Uterus (tissue), 4 donors: ENCODE results near the gene RIPK4. TPM values are rescaled to one million over a fixed set of nuclear protein-coding genes. Genes with fewer than 3 reads are reported as not detected.

Source experiments
- DNase-seq, 2 donors: peaks; one replicate each; pipeline ENCODE4 v3.0.0-alpha.2; 2019 to 2020
- H3K27ac ChIP-seq, 2 donors: fragments of 200-600 bp; sonication (generic); 1 replicate in 1 of 2; 2 replicates in 1 of 2; pipeline ENCODE4 v1.5.1; 2016 to 2018
- H3K27me3 ChIP-seq, 2 donors: fragments of 200-600 bp; sonication (generic); one replicate each; pipeline ENCODE4 v1.5.1; 2018 to 2019; ENCODE audit warnings: control low read depth in 1 of 2
- H3K36me3 ChIP-seq, 2 donors: fragments of 200-600 bp; sonication (generic); one replicate each; pipeline ENCODE4 v1.5.1; 2019; ENCODE audit warnings: control low read depth in 1 of 2
- H3K4me1 ChIP-seq, 2 donors: fragments of 200-600 bp; sonication (generic); one replicate each; pipeline ENCODE4 v1.5.1; 2018 to 2019; ENCODE audit warnings: control low read depth in 1 of 2
- H3K4me3 ChIP-seq, 2 donors: fragments of 200-600 bp; sonication (generic); 1 replicate in 1 of 2; 2 replicates in 1 of 2; pipeline ENCODE4 v1.5.1; 2018 to 2019; ENCODE audit warnings: mild to moderate bottlenecking in 1 of 2
- H3K9me3 ChIP-seq, 2 donors: fragments of 200-600 bp; sonication (generic); one replicate each; pipeline ENCODE4 v1.5.1; 2019; ENCODE audit warnings: control low read depth in 1 of 2
- CTCF ChIP-seq, 4 experiments: fragments of 200-600 bp in 2 of 4; fragments of 450-650 bp in 2 of 4; sonication (generic) in 2 of 4; IDR thresholded peaks; one replicate each; pipeline ENCODE4 v1.5.1; 2016 to 2019; ENCODE audit warnings: antibody characterized with exemption in 4 of 4, mild to moderate bottlenecking in 2 of 4, moderate library complexity in 1 of 4
- POLR2A ChIP-seq, 2 donors: fragments of 450-650 bp; IDR thresholded peaks; one replicate each; pipeline ENCODE4 v1.6.1; 2016; ENCODE audit warnings: antibody characterized with exemption in 2 of 2, mild to moderate bottlenecking in 1 of 2, moderate library complexity in 1 of 2
- intact Hi-C: fragments of 100-400 bp; cut with DNase I; formaldehyde crosslinking; loops from one replicate; pipeline ENCODE4 v1.15.1; 2023; ENCODE audit warnings: low total_unique reads
- total RNA-seq, 4 donors: library from RNA; depleted of rRNA in 3 of 4; stranded (reverse); fragments of >200 nt in 3 of 4; gene quantifications; one replicate each; pipeline versions ENCODE4 v1.1.0 to v1.2.4, GENCODE V29; 2014 to 2023
- donor health status: DM: yes; HTN: yes; CAD: no.

Gene RIPK4
- total RNA-seq, 4 donors from 2014 or later: 0.29 to 9.7 TPM; not detected in 2

- TF ChIP-seq POLR2A (IDR thresholded peaks at IDR 0.05) (no peak), CTCF (IDR thresholded peaks at IDR 0.05) (no peak)
- Histone ChIP-seq H3K9me3 (no peaks in the 10 kb centered on the region), H3K4me3 (no peak overlapping the region), H3K27ac (no peak overlapping the region), H3K4me1 (no peaks in the 10 kb centered on the region), H3K36me3 (no peaks in the 10 kb centered on the region), H3K27me3 (no peaks in the 10 kb centered on the region)
- DNase-seq: no peak
- intact Hi-C loops: no loop called here
Observed at GRCh38 chr21:41741253-41742072, 25.4 kb downstream of the RIPK4 start.

GRCh38 chr21:41740604-41741252, 26.1 kb downstream of the RIPK4 start:
- H3K9me3 ChIP-seq: no peaks in the 10 kb centered on the region
- no peak for TF ChIP-seq POLR2A (IDR thresholded peaks at IDR 0.05)
- no peak for TF ChIP-seq CTCF (IDR thresholded peaks at IDR 0.05)
- intact Hi-C loops: no loop called here
- no peaks in the 10 kb centered on the region for H3K4me1 ChIP-seq
- no peak for DNase-seq
- H3K36me3 ChIP-seq: no peaks in the 10 kb centered on the region
- no peak overlapping the region for H3K4me3 ChIP-seq
- H3K27ac ChIP-seq: no peak overlapping the region
- no peaks in the 10 kb centered on the region for H3K27me3 ChIP-seq

- no peak for TF ChIP-seq CTCF (IDR thresholded peaks at IDR 0.05)
- no peak for TF ChIP-seq POLR2A (IDR thresholded peaks at IDR 0.05)
- intact Hi-C loops: no loop called here
- Histone ChIP-seq H3K4me3 (no peak overlapping the region), H3K36me3 (no peaks in the 10 kb centered on the region), H3K4me1 (no peaks in the 10 kb centered on the region), H3K27ac (no peak overlapping the region), H3K27me3 (no peaks in the 10 kb centered on the region), H3K9me3 (no peaks in the 10 kb centered on the region)
- DNase-seq: no peak
Observed at GRCh38 chr21:41739936-41740335, 26.9 kb downstream of the RIPK4 start.

- no peaks in the 10 kb centered on the region for H3K27me3 ChIP-seq
- DNase-seq: no peak
- no peaks in the 10 kb centered on the region for H3K4me1 ChIP-seq
- H3K36me3 ChIP-seq: no peaks in the 10 kb centered on the region
- no peak overlapping the region for H3K27ac ChIP-seq
- intact Hi-C loops: no loop called here
- no peaks in the 10 kb centered on the region for H3K9me3 ChIP-seq
- no peak overlapping the region for H3K4me3 ChIP-seq
- TF ChIP-seq POLR2A (IDR thresholded peaks at IDR 0.05) (no peak), CTCF (IDR thresholded peaks at IDR 0.05) (no peak)
Observed at GRCh38 chr21:41739011-41739410, 27.8 kb downstream of the RIPK4 start.

- no peak for DNase-seq
- Histone ChIP-seq H3K9me3 (no peaks in the 10 kb centered on the region), H3K27me3 (no peaks in the 10 kb centered on the region), H3K27ac (no peak overlapping the region), H3K4me1 (no peaks in the 10 kb centered on the region), H3K36me3 (no peaks in the 10 kb centered on the region), H3K4me3 (no peak overlapping the region)
- TF ChIP-seq CTCF (IDR thresholded peaks at IDR 0.05) (no peak), POLR2A (IDR thresholded peaks at IDR 0.05) (no peak)
- intact Hi-C loops: no loop called here
Observed at GRCh38 chr21:41737651-41738324, 29.1 kb downstream of the RIPK4 start.
